ENCODE results near the gene MATN4. TPM values are rescaled to one million over a fixed set of nuclear protein-coding genes. Genes with fewer than 3 reads are reported as not detected.

The MATN4 gene
- total and polyA plus RNA-seq, 12 donors = 0.06 to 0.28 (median 0.24) TPM; not detected in 9

- intact Hi-C loops (cut with DNase I) = no loop called here
Observed at GRCh38 chr20:45303586-45304463, 4.3 kb downstream of the MATN4 start.

GRCh38 chr20:45301824-45302271 lies 6.3 kb downstream of the MATN4 start:
- no peaks in the 10 kb centered on the region for H3K9me3 ChIP-seq
- DNase-seq (no peak), ATAC-seq (no peak)
- 78 to 81% methylated on average over 5 of the region's 5 CpGs for WGBS, 2 donors
- no peak for TF ChIP-seq CTCF (IDR thresholded peaks at IDR 0.05)
- no peak overlapping the region for H3K27ac ChIP-seq
- H3K27me3 ChIP-seq = peaks cover 5 to 79% (median 51%) of the 10 kb centered on the region in 7 donors
- intact Hi-C loops (cut with DNase I) = no loop called here
- H3K4me3 ChIP-seq = no peak overlapping the region
- H3K36me3 ChIP-seq = no peaks in the 10 kb centered on the region
- H3K4me1 ChIP-seq = peaks cover 0 to 4% (median 0%) of the 10 kb centered on the region in 9 donors

More at GRCh38 chr20:45303586-45304463, 4.3 kb downstream of the MATN4 start:
- TF ChIP-seq CTCF (IDR thresholded peaks at IDR 0.05) = no peak
- peaks cover 5 to 76% (median 65%) of the 10 kb centered on the region in 7 donors for H3K27me3 ChIP-seq
- H3K4me1 ChIP-seq = peaks cover 0 to 5% (median 3%) of the 10 kb centered on the region in 9 donors
- ATAC-seq (no peak), DNase-seq (no peak)
- no peak overlapping the region for H3K4me3 ChIP-seq
- H3K9me3 ChIP-seq = no peaks in the 10 kb centered on the region
- WGBS, 2 donors = 32 to 39% methylated on average over 47 of the region's 47 CpGs
- H3K27ac ChIP-seq = no peak overlapping the region
- H3K36me3 ChIP-seq = no peaks in the 10 kb centered on the region

GRCh38 chr20:45300961-45301360 lies 7.1 kb downstream of the MATN4 start:
- ATAC-seq (peak in 2 of 8 donors; percentile 19 to 35), DNase-seq (no peak)
- Histone ChIP-seq H3K27ac (no peak overlapping the region), H3K27me3 (peaks cover 0 to 79% (median 50%) of the 10 kb centered on the region in 7 donors), H3K9me3 (no peaks in the 10 kb centered on the region), H3K4me1 (no peaks in the 10 kb centered on the region), H3K36me3 (no peaks in the 10 kb centered on the region), H3K4me3 (no peak overlapping the region)
- intact Hi-C loops (cut with DNase I) = no loop called here
- TF ChIP-seq CTCF (IDR thresholded peaks at IDR 0.05) = peak in 4 of 9 donors; percentile 11 to 39 (median 19)
- 33 to 47% methylated on average over 4 of the region's 4 CpGs for WGBS, 2 donors

- Histone ChIP-seq H3K27ac (no peak overlapping the region), H3K36me3 (no peaks in the 10 kb centered on the region), H3K27me3 (peaks cover 0 to 79% (median 54%) of the 10 kb centered on the region in 7 donors), H3K4me1 (no peaks in the 10 kb centered on the region), H3K4me3 (no peak overlapping the region), H3K9me3 (no peaks in the 10 kb centered on the region)
- ATAC-seq (no peak), DNase-seq (no peak)
- 90 to 92% methylated on average over 6 of the region's 6 CpGs for WGBS, 2 donors
- TF ChIP-seq CTCF (IDR thresholded peaks at IDR 0.05) = no peak
- intact Hi-C loops (cut with DNase I) = loop anchor here in 1 of 10 donors (10.0 kb wide), 1 partner anchor 295 kb away; no protein-coding TSS in a partner anchor
Observed at GRCh38 chr20:45299786-45300185, 8.3 kb downstream of the MATN4 start.
